Measurements from ENCODE around the gene TSPEAR.

- TF ChIP-seq, protein P1, sequence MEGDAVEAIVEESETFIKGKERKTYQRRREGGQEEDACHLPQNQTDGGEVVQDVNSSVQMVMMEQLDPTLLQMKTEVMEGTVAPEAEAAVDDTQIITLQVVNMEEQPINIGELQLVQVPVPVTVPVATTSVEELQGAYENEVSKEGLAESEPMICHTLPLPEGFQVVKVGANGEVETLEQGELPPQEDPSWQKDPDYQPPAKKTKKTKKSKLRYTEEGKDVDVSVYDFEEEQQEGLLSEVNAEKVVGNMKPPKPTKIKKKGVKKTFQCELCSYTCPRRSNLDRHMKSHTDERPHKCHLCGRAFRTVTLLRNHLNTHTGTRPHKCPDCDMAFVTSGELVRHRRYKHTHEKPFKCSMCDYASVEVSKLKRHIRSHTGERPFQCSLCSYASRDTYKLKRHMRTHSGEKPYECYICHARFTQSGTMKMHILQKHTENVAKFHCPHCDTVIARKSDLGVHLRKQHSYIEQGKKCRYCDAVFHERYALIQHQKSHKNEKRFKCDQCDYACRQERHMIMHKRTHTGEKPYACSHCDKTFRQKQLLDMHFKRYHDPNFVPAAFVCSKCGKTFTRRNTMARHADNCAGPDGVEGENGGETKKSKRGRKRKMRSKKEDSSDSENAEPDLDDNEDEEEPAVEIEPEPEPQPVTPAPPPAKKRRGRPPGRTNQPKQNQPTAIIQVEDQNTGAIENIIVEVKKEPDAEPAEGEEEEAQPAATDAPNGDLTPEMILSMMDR (IDR thresholded peaks at IDR 0.05), result no peak
- no peak for TF ChIP-seq ZFX (IDR thresholded peaks at IDR 0.05; ENCODE audit: borderline replicate concordance)
Measured at GRCh38 chr21:44628707-44629391, 82.5 kb downstream of the TSPEAR start.

Data from 22Rv1 (cell line).